SK-N-SH treated with all-trans-retinoic acid at 6 μM for 48 hours (cell line): ENCODE measurements around the gene GRAMD4.

ENCODE experiments used
- CREB5 ChIP-seq: fragments of 250-450 bp; sonication (Bioruptor Pico); IDR thresholded peaks from 2 replicates; pipeline ENCODE4 v1.5.1; 2020; ENCODE audit warnings: low read depth, mild to moderate bottlenecking, moderate library complexity
- GLIS3 ChIP-seq: fragments of 250-450 bp; sonication (Bioruptor Pico); IDR thresholded peaks from 2 replicates; pipeline ENCODE4 v1.5.0; 2020; ENCODE audit warnings: mild to moderate bottlenecking, moderate library complexity
- OSR1 ChIP-seq: fragments of 250-450 bp; sonication (Bioruptor Pico); IDR thresholded peaks from 2 replicates; pipeline ENCODE4 v1.8.0; 2022; ENCODE audit warnings: moderate library complexity, mild to moderate bottlenecking, inconsistent platforms
- PPARA ChIP-seq: fragments of 250-450 bp; sonication (Bioruptor Pico); IDR thresholded peaks from 2 replicates; pipeline ENCODE4 v1.5.0; 2020; ENCODE audit warnings: mild to moderate bottlenecking, borderline replicate concordance
- TCF4 ChIP-seq: fragments of 250-450 bp; sonication (Bioruptor Pico); IDR thresholded peaks from 2 replicates; pipeline ENCODE4 v1.8.0; 2021; ENCODE audit warnings: mild to moderate bottlenecking, moderate library complexity, borderline replicate concordance
- TSHZ2 ChIP-seq: fragments of 250-450 bp; sonication (Bioruptor Pico); IDR thresholded peaks from 2 replicates; pipeline ENCODE4 v1.5.0; 2020; ENCODE audit warnings: mild to moderate bottlenecking, moderate library complexity
- ZFP3 ChIP-seq: fragments of 250-450 bp; sonication (Bioruptor Pico); IDR thresholded peaks from 2 replicates; pipeline ENCODE4 v1.5.0; 2020; ENCODE audit warnings: mild to moderate bottlenecking, moderate library complexity
- TF ChIP-seq, protein P1 (sequence below): fragments of 250-450 bp; sonication (Bioruptor Pico); IDR thresholded peaks from 2 replicates; pipeline ENCODE4 v1.8.0; 2020; ENCODE audit warnings: mild to moderate bottlenecking, moderate library complexity, borderline replicate concordance

DNA sequence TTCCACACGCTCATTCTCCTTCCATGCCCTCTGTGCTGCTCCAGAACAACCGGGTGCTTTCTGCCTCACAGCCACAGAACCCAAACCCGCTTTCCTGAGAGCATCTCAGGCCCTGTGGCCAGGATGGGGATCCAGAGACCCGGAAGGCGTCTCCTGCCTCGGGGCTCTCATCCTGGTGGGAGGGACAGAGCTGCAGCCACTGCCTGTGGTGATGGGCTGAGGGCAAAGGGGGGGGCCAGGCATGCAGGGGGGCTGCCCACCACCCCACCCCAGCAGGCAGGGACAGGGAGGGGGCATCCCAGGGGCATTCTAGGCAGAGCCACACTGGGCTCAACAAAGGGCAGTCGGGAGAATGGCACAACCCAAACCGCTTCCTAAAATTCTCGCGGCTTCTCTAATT, 76.4 kb downstream of the GRAMD4 start:
- no peak for TF ChIP-seq OSR1 (CRISPR knock-in tag)
- no peak for TF ChIP-seq TSHZ2 (CRISPR knock-in tag)
- TF ChIP-seq GLIS3, result no peak
- no peak for TF ChIP-seq ZFP3
- TF ChIP-seq, protein P1, sequence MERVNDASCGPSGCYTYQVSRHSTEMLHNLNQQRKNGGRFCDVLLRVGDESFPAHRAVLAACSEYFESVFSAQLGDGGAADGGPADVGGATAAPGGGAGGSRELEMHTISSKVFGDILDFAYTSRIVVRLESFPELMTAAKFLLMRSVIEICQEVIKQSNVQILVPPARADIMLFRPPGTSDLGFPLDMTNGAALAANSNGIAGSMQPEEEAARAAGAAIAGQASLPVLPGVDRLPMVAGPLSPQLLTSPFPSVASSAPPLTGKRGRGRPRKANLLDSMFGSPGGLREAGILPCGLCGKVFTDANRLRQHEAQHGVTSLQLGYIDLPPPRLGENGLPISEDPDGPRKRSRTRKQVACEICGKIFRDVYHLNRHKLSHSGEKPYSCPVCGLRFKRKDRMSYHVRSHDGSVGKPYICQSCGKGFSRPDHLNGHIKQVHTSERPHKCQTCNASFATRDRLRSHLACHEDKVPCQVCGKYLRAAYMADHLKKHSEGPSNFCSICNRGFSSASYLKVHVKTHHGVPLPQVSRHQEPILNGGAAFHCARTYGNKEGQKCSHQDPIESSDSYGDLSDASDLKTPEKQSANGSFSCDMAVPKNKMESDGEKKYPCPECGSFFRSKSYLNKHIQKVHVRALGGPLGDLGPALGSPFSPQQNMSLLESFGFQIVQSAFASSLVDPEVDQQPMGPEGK, result no peak
- TF ChIP-seq TCF4 (CRISPR knock-in tag), result no peak
- TF ChIP-seq CREB5 (CRISPR knock-in tag), result no peak
- TF ChIP-seq PPARA (CRISPR knock-in tag), result no peak
